Measurements from ENCODE around the gene PLEKHA5.
"Not testable (repeated sequence)": the region's sequence is repeated elsewhere in the genome, so short reads cannot be mapped to it uniquely, and the experiment has no call there.

The PLEKHA5 gene

GRCh38 chr12:19369691-19370148 lies 240.2 kb downstream of the PLEKHA5 start:
- peak; percentile 10 for DNase-seq

GRCh38 chr12:19373586-19373985 lies 244.1 kb downstream of the PLEKHA5 start:
- no peak for DNase-seq

- DNase-seq: no peak
These were observed 246.4 kb downstream of the PLEKHA5 start for GRCh38 chr12:19375888-19376287.

- no peak for DNase-seq
These were observed 247.2 kb downstream of the PLEKHA5 start for GRCh38 chr12:19376691-19377090.

- no peak for DNase-seq
These were observed 252.6 kb downstream of the PLEKHA5 start for GRCh38 chr12:19382111-19382526.

GRCh38 chr12:19382563-19382962 lies 253.0 kb downstream of the PLEKHA5 start:
- no peak for DNase-seq

GRCh38 chr12:19387161-19387560 lies 257.6 kb downstream of the PLEKHA5 start:
- DNase-seq: no peak

- no peak for DNase-seq
These were observed 258.6 kb downstream of the PLEKHA5 start for GRCh38 chr12:19388131-19388549.

- no peak for DNase-seq
These were observed 260.6 kb downstream of the PLEKHA5 start for GRCh38 chr12:19390051-19390598.

GRCh38 chr12:19392644-19393043 lies 263.1 kb downstream of the PLEKHA5 start:
- not testable (repeated sequence) for DNase-seq

GRCh38 chr12:19394385-19394784 lies 264.9 kb downstream of the PLEKHA5 start:
- no peak for DNase-seq

GRCh38 chr12:19397534-19397933 lies 268.0 kb downstream of the PLEKHA5 start:
- DNase-seq: no peak

- DNase-seq: no peak
These were observed 269.1 kb downstream of the PLEKHA5 start for GRCh38 chr12:19398376-19399363.

- DNase-seq: not testable (repeated sequence)
These were observed 271.2 kb downstream of the PLEKHA5 start for GRCh38 chr12:19400649-19401285.

GRCh38 chr12:19402211-19402610 lies 272.7 kb downstream of the PLEKHA5 start:
- no peak for DNase-seq

GRCh38 chr12:19402743-19403431 lies 273.4 kb downstream of the PLEKHA5 start:
- DNase-seq: no peak

GRCh38 chr12:19404242-19404880 lies 274.8 kb downstream of the PLEKHA5 start:
- no peak for DNase-seq

- no peak for DNase-seq
These were observed 279.8 kb downstream of the PLEKHA5 start for GRCh38 chr12:19409376-19409775.

- DNase-seq: no peak
These were observed 280.7 kb downstream of the PLEKHA5 start for GRCh38 chr12:19410211-19410610.

GRCh38 chr12:19410629-19411185 lies 281.2 kb downstream of the PLEKHA5 start:
- no peak for DNase-seq

GRCh38 chr12:19411234-19412204 lies 282.0 kb downstream of the PLEKHA5 start:
- DNase-seq: no peak
